Measurements from ENCODE around the gene NEK1.
"Not testable (repeated sequence)": the region's sequence is repeated elsewhere in the genome, so short reads cannot be mapped to it uniquely, and the experiment has no call there.

The NEK1 gene

DNA sequence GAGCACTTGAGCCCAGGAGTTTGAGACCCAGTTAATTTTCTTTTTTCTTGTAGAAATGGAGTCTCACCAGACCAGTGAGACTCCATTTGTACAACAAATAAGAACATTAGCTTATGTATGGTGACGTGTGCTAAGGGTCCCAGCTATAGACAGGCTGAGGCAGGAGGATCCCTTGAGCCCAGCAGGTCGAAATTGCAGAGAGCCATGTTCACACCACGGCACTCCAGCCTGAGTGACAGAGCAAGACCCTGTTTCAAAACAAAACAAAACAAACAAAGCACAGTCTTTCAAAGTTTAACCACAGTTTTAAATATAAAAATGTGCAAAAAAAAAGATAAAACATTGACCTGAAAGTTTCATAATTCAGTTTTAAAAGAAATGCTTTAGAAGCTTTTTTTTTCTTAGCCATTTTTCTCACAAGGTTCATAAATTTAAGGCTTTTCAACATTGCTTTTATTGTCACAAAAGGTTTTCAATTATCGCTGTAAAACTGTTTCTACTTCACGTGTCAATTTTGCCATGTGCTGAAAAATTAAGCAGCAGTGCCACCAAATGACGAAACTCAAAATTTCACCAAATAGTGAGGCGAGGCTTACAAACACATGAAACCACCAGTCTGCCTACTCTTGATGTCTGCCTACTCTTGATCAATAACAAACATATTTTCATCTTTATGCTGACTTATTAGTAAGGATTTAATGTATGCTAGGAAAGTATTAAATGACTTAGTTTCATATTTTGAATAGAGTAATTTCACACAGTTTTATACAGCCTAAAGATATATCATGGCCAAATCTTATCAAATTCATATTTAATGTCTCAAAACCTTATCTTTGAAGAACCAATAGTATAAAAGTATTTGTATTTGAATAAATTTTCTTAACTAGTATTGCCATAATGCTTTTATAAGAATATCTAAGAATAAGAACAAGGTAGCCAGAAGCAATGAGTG lies 126.3 kb downstream of the NEK1 start:
- peak; percentile 16 for DNase-seq

DNA sequence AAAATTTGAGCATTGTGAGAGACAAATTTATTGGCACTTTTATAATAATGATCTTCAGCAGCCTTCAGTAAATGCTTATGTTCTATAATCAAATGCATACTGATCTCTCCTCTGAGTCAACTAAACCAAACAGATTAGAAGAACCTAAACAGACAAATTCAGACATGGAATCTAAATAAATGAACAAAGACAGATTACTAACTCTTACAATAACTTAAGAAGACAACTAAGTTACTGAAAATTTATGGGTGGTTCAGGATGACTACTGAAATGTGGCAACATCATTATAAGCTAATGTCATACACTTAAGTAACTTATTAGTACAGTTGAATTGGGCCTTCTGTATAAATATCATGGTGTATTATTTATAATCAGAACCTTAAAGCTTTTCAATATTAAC lies 127.3 kb downstream of the NEK1 start:
- no peak for DNase-seq

DNA sequence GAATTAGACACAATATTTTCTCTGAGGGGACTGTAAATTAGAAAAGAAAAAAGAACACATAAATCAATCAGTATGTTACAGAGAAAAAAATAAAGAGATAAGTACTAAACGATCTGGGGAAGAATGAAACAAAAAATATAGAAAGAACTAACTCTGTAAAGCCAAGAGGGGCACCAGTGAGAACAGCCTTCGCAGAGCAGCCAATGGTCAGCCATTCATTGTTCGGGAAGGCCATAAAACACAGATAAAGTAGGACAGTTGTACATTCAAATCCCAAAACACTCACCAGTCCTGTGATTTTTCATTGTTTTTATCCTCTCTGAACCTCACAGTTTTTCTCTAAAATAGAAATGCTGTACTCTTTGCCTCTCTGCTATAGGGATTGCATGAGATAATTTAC lies 127.9 kb downstream of the NEK1 start:
- no peak for DNase-seq

DNA sequence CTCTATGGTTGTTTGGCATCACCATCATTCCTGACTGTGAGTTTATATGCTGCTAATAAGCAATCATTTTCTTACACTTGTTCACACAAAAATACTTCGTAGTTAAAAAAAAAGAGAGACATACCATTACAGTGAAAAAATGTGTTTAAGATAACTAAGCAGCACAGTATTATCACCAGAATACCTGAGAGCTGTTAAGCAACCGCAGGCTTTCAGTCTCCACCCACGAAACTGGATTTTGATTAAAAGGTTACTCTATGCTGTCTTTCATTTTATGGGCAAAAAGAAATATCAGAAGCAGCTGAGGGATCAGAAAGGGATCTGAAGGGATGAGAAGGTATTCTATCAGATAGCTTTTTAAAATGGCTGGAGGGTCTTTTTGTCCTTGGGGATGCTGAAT lies 148.3 kb downstream of the NEK1 start:
- peak; percentile 41 for DNase-seq

DNA sequence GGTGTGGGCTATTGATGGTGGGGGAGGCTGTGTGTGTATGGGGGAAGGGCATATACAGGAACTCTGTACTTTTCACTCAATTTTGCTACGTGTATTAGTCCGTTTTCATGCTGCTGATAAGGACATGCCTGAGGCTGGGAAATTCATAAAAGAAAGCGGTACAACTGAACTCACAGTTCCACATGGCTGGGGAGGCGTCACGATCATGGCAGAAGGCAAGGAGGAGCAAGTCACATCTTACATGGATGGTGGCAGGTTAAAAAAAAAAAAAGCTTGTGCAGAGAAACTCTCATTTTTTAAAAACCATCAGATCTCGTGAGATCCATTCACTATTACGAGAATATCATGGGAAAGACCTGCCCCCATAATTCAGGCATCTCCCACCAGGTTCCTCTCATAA lies 152.3 kb downstream of the NEK1 start:
- no peak for DNase-seq

DNA sequence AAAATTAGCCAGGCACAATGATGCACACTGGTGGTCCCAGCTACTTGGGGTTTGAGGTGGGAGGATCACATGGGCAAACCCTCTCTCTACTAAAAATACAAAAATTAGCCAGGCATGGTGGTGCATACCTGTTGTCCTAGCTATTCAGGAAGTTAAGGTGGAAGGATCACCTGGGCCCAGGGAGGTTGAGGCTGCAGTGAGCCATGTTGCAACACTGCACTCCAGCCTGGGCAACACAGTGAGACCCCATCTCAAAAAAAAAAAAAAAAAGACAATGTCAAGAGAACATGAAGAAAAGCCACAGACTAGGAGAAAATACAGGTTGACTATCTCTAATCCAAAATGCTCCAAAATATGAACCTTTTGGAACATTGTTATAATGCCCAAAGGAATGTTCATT lies 153.8 kb downstream of the NEK1 start:
- DNase-seq = no peak

DNA sequence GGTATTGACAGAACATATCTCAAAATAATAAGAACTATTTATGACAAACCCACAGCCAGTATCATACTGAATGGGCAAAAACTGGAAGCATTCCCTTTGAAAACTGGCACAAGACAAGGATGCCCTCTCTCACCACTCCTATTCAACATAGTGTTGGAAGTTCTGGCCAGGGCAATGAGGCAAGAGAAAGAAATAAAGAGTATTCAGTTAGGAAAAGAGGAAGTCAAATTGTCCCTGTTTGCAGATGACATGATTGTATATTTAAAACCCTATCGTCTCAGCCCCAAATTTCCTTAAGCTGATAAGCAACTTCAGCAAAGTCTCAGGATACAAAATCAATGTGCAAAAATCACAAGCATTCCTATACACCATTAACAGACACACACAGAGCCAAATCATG lies 159.7 kb downstream of the NEK1 start:
- DNase-seq = not testable (repeated sequence)

DNA sequence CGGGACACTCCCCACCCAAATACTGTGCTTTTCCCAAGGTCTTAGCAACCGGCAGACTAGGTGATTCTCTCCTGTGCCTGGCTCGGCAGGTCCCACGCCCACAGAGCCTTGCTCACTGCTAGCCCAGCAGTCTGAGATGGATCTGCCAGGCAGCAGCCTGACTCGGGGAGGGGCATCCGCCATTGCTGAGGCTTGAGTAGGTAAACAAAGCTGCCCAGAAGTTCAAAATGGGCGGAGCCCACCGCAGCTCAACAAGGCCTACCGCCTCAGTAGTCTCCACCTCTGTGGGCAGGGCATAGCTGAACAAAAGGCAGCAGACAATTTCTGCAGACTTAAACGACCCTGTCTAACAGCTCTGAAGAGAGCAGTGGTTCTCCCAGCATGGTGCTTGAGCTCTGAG lies 163.4 kb downstream of the NEK1 start:
- not testable (repeated sequence) for DNase-seq

DNA sequence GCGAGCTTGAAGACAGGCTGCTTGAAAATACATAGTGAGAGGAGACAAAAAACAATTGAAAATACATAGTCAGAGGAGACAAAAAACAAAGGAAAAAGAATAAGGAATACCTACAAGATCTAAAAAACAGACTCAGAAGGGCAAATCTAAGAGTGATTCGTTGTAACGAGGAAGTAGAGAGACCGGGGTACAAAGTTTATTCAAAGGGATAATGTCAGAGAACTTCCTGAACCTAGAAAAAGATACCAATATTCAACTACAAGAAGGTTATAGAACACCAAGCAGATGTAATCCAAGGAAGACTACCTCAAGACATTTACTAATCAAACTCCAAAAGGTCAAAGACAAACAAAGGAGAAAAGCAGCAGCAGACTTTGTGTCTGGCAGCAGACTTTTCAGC lies 165.6 kb downstream of the NEK1 start:
- no peak for DNase-seq

DNA sequence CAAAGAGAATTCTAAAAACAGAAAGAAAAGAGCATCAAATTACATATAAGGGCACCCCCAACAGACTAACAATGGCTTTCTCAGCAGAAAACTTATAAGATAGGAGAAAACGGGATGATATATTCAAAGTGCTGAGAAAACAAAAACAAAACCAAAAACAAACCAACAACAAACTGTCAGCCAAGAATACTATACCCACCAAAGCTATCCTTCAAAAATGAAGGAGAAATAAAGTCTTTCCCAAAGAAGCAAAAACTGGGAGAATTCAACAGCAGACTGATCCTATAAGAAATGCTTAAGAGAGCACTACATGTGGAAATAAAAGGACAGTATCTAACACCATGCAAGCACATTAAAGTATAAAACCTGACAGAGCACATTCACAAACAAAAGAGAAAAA lies 168.6 kb downstream of the NEK1 start:
- DNase-seq = no peak

DNA sequence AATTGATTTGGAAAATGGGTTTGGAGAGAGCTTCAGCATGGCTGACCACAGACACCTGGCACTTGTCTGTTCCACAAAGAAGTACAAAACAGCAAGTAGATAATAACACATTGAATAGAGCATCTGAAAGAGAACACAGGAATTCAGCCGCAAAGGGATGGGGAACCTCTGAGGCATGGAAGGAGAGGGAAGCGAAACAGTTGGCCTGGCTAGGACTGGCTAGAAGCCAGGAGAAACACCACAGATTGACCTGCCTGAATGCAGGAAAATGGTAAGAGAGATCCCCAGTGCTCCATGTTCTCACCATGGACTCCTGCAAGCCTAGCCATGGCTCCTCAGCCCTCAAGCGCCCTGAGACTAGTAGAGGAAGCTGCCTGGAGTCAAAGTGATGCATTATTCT lies 171.9 kb downstream of the NEK1 start:
- no peak for DNase-seq

DNA sequence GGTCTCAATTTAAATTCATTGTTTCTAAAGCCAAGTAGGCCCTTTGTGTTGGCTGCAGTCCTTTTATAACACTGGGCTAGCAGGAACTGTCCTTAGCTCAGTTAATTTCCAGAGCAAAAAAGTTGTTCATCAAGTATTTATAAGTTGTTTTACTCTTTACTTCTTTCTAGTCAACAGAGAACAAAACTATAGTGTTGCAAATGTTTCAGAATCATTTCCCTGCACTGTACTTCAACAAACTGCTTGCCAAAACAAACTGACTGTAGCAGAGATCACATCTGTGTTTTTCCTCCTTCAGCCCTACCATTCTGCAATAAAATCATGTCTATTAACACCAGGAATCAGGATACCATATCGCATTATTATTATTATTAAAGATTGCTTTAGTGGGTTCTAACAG lies 173.1 kb downstream of the NEK1 start:
- DNase-seq = no peak

DNA sequence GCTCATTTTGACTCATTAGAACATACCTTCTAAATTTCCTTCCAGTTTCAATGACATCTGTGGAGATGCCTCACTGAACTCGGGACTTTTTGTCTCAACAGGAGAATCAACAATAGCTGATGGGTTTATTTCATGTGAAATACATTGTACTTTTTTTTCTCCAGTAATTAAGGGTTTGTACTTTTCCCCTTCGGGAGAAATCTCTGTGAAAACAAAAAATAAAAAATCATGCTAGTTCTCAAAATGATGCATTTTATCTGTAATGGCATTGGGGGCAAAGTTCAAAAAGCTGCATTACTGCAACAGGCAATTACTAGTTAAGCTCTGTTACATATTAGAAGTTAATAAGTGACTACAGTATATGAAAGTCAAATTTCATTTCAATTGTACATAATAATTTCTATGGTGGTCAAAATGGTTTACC lies 174.3 kb downstream of the NEK1 start:
- DNase-seq = no peak

DNA sequence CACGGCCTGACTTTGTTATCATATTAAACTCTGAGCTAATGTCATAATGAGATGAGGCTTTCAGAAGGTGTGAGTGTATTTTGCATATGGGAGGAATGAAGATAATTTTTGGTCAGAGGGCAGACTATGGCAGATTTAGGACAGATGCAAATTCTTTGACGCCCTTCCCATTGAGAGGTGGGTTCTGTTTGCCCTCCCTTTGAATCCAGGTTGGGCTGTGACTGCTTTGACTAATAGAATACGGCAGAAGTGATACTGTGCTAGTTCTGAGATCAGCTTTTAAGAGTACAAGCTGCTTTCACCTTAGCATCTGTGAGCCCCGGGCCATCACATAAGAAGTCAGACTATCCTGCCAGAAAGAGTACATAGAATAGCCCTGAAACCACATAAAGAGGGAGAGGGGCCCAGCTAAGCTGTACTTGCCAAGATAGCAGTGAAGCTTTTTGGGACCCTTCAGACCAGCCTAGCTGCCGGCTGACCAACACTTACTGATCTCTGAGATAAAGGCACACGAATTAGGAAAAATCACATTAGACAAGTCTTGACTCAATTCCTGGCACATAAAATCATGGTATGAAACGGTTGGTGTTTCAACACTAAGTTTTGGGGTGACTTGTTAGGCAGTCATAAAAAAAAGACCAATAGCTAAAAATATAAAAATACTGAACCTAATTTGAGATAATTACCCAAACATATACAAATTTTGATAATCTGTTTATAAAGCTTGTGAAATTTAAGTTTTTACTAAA lies 174.9 kb downstream of the NEK1 start:
- no peak for DNase-seq

DNA sequence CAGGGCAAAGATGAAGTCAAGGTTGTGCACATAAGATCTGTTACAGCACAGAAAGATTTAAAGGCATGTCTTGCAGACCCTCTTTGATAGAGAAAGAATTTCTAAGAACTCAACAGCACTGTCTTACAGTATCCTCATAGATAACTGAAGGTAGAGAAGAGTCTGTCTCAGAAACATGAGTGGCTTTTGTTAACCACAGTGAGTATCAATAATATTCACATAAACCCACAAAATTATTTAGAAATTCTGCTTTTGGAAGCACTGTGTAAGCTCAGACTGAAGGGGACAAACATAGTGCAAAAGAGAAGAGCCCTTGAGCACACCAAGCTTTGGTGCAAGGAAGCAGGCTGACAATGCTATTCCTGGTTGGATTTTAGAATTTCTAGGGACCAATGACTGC lies 175.6 kb downstream of the NEK1 start:
- no peak for DNase-seq

DNA sequence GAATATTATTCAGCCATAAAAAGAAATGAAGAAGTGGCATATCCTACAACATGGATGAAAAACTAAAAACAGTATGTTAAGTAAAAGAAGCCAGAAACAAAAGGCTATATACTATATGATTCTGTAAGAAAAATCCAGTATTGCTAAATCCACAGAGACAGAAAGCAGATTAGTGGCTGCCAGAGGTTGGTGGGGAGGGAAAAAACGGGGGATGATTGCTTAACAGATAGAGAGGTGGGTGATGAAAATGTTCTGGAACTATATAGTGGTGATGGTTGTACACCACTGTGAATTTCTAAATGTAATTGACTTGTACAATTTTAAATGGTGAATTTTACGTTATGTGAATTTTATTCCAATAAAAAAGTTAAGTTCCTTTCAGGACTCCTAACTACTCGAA lies 184.0 kb downstream of the NEK1 start:
- no peak for DNase-seq

DNA sequence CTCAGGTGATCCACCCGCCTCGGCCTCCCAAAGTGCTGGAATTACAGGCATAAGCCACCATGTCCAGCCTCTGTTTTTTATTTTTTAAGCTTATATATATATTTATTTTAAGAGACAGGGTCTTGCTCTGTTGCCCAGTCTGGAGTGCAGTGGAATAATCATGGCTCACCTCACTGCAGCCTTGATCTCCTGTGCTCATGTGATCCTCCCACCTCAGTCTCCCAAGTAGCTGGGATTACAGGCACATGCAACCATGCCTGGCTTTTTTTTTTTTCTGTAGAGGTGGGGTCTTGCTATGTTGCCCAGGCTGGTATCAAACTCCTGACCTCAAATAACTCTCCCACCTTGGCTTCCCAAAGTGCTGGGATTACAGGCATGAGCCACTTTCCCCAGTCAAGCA lies 184.7 kb downstream of the NEK1 start:
- not testable (repeated sequence) for DNase-seq

DNA sequence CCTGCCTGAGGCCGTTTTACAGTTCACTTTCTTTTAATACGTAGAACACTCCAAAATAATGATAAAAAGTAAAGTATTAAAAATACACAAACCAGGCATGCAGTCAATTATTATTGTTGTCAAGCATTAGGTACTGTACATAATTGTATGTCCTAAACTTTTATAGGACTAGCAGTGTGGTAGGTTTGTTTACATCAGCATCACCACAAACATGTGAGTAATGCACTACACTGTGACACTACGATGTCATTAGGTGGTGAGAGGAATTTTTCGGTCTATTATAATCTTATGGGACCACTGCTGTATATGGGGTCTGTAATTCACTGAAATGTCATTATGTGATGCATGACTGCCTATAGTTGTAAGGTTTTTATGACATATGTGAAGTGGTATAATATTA lies 192.1 kb downstream of the NEK1 start:
- DNase-seq = no peak

DNA sequence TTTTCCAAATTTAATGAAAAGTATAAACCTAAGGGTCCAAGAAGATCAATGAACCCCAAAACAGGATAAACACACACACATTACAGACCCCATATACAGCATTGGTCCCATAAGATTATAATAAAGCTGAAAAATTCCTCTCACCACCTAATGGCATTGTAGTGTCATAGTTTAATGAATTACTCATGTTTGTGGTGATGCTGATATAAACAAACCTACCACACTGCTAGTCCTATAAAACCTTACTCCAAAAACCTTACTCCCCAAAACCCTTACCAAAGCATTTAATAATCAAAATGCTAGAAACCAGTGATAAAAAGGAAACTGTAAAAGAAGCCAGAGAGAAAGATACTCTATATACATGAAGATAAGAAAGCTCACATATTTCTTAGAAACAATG lies 193.5 kb downstream of the NEK1 start:
- DNase-seq = no peak

DNA sequence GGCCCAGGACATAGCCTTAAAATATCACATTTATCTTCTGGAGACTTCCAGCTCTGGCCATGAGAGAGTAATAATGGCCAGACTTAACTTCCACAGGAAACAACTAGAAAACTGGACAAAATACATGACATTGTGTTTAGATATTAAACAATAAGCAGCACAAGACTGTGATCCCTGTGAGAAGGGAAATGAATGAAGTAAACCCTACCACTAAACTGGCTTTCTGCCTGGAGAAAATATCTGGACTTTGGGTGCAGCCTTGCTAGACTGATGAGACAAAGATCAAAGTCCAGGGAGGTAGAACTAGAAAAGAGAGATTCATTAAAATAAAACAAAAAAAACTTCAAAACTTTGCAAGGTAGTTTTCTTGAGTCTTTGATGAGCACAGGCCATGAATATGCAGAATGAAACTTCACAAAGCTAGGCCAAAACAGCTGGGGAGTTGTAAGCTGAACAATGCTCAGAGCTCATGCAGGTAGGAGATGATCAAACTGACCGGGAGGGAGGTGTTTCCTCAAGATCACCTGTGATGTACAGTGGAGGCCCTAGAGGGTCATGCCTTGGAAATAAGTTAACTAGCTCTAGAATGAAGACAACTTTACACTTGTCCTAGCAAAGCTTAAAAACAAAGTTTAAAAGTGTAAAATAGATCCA lies 194.6 kb downstream of the NEK1 start:
- no peak for DNase-seq

DNA sequence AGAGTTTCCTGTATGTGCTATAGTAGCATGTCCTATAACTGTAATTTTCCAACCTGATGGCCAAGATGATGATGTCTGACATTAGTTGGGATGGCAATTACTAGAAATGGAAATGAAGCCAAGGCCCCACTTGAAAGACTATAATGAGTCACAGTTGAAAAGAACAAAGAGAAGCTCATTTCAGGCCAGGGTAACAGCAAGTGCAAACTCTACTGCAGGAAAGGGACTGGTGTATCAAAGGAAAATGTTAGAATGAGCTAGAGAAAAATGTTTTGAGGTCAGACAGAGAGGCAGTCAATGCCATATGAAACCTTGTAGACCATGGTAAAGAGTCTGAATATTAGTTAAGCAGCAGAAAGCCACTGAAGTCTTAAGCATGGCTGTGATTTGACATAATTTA lies 195.4 kb downstream of the NEK1 start:
- no peak for DNase-seq

DNA sequence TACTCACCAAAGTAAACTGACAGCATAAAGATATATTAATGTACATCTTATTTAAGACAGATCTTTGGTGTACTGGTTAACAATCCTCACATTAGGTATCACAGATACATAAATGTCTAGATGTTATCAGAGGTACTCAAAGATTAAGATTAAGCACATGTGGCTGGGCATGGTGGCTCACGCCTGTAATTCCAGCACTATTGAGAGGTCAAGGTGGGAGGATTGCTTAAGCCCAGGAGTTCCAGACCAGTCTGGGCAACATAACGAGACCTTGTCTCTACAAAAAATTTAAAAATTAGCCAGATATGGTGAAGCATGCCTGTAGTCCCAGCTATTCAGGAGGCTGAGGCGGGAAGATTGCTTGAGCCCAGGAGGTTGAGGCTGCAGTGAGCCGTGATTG lies 195.9 kb downstream of the NEK1 start:
- no peak for DNase-seq

DNA sequence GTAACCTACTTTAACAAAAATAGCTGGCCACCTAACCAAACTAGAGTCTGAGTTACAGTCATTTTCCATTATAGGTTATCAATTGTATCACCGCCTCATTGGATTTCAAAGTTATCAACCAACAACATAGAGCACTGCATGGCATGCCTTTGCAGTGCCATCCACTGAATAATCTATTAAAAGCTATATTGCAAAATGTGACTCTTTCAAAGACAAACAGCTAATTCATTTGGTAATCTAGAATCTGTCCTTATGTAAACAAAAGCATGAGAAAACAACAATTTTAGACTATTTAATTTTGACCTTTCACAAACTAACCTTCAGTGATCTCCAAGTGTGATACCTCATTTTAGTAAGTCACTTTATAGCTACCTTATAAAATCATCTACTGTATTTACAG lies 197.5 kb downstream of the NEK1 start:
- no peak for DNase-seq

DNA sequence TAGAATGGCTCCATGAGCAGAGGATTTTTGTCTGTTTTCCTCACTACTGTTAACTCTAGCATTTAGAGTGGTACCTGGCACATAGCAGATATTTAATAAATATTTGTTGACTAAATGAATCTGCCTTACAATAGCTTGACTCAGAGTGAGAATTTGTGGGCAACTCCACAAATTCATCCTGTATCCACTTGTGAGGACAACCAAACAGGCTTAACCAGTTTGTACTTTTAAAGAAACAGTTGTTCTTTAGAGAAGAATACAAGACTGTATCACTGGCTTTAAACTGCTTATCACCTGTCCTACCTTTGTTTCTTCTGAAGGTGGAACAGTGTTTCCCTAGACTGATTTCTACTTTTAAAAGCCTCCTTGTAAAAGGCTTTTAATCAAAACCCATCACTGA lies 200.3 kb downstream of the NEK1 start:
- DNase-seq = no peak
